Activated CD4-positive, alpha-beta T cell treated with anti-CD3 and anti-CD28 coated beads, Interleukin-2, amount 50 U/mL, for 4 hours (primary cell): ENCODE data around the gene INTS3.

Source experiments
- DNase-seq, 2 experiments: peaks; one replicate each; pipeline ENCODE4 v3.0.0-alpha.2; 2020

The INTS3 gene

DNA sequence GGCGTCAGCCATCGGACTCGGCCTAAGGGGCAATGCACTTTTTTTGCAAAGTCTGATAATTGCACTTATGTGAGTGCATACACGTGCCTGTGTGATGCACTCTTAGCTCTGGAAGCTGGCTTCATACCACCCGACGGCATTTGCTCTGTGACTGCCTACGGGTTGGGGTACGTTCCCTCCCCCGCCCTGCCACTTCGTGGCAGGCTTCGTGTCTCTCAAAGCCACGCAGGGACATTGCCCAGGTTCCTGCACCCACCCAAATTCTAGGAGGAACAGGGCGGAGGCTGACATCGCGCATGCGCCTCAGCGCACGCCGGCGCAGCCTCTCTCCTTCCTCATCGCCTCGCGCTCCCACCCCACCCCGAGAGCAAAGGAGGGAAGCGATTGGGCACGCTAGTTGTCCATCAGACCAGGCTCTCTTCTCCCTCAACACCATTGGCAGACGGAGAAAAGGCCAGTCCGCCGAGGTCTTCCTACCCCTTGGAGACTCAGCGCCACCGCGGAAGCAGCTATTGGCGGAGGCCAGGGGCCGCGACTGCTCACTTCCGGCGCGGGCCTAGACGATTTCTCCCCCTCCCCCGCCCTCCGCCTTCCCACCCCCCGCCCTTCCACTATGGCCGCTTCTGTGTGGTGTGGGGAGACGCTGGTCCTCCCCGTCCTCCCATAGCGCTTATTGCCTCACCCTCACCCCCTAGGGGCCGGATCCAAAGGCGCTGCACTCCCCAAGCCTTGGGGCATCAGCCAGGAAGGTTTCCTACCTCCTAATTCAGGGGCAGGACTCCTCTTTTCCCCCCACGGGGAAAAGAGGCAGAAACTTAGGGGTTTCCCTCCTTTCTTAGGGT lies at the start of gene INTS3:
INTS3 (plus strand) TSS at position 588 of the 842 bp plus-strand sequence. CDS start 585 bp downstream, outside the sequence.
- peak; percentile 99 for DNase-seq

DNA sequence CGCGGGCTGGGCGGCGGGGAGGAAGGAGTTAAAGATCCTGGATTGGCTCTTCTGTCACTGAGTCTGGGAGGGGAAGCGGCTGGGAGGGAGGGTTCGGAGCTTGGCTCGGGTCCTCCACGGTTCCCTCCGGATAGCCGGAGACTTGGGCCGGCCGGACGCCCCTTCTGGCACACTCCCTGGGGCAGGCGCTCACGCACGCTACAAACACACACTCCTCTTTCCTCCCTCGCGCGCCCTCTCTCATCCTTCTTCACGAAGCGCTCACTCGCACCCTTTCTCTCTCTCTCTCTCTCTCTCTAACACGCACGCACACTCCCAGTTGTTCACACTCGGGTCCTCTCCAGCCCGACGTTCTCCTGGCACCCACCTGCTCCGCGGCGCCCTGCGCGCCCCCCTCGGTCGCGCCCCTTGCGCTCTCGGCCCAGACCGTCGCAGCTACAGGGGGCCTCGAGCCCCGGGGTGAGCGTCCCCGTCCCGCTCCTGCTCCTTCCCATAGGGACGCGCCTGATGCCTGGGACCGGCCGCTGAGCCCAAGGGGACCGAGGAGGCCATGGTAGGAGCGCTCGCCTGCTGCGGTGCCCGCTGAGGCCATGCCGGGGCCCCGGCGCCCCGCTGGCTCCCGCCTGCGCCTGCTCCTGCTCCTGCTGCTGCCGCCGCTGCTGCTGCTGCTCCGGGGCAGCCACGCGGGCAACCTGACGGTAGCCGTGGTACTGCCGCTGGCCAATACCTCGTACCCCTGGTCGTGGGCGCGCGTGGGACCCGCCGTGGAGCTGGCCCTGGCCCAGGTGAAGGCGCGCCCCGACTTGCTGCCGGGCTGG lies 49.1 kb upstream of the INTS3 start, which contains the start of gene NPR1:
NPR1 (plus strand) TSS at position 170 of the 818 bp plus-strand sequence; CDS start at position 591, 421 bp downstream.
- DNase-seq, result peak in 1 of 2 experiments; percentile 17

DNA sequence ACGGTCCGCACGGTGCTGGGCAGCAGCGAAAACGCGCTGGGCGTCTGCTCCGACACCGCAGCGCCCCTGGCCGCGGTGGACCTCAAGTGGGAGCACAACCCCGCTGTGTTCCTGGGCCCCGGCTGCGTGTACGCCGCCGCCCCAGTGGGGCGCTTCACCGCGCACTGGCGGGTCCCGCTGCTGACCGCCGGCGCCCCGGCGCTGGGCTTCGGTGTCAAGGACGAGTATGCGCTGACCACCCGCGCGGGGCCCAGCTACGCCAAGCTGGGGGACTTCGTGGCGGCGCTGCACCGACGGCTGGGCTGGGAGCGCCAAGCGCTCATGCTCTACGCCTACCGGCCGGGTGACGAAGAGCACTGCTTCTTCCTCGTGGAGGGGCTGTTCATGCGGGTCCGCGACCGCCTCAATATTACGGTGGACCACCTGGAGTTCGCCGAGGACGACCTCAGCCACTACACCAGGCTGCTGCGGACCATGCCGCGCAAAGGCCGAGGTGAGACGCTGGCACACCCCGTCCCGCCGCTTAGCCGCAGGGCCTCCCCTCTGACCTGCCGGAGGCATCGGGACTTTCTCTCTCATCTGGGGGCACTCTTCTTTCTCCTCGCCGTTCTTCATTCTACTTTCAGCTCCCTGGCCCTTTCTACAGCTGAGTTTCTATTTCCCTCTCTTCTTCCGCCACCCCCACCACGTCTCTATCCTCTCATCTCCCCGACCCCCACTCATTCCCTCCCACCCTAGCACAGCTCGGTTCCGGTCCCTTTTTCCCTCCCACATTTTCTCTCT lies 48.3 kb upstream of the INTS3 start:
- no peak for DNase-seq

DNA sequence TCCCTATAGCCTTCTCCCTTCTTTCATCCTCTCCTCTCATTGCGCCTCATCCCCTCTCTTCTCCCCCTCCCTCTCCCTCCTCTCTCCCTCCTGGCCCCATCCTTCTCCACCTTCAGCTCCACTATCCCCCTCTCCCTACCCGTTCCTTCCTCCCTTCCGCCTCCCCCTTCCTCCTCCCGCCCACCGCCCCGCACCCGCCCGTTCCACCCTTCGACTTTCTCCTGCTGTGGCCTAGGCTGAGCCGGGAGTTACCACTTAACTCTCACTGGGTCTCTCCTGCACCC lies 47.8 kb upstream of the INTS3 start:
- no peak for DNase-seq

- DNase-seq, result no peak
Observed at GRCh38 chr1:153682730-153683129, 45.1 kb upstream of the INTS3 start.

DNA sequence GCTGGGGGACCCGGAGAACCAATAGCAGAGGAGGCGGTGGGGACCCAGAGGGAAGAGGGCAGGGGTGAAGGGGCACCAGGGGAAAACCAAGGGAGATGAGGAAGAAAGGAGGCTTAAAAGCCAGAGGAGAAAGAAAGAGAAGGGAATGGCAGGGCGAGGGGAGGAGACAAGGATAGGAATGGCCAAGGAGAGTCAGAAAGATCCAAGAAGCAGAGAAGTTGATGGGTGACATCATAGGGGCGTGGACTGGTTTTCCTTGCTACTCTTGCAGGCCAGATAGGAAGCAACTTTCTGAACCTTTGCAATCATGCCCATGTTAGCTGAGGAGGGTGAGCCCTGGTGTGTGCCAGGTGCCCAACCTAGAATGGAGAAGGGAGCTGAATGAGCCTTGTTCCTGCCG lies 44.0 kb upstream of the INTS3 start:
- DNase-seq, result no peak

GRCh38 chr1:153684892-153685291 lies 43.0 kb upstream of the INTS3 start:
- no peak for DNase-seq

DNA sequence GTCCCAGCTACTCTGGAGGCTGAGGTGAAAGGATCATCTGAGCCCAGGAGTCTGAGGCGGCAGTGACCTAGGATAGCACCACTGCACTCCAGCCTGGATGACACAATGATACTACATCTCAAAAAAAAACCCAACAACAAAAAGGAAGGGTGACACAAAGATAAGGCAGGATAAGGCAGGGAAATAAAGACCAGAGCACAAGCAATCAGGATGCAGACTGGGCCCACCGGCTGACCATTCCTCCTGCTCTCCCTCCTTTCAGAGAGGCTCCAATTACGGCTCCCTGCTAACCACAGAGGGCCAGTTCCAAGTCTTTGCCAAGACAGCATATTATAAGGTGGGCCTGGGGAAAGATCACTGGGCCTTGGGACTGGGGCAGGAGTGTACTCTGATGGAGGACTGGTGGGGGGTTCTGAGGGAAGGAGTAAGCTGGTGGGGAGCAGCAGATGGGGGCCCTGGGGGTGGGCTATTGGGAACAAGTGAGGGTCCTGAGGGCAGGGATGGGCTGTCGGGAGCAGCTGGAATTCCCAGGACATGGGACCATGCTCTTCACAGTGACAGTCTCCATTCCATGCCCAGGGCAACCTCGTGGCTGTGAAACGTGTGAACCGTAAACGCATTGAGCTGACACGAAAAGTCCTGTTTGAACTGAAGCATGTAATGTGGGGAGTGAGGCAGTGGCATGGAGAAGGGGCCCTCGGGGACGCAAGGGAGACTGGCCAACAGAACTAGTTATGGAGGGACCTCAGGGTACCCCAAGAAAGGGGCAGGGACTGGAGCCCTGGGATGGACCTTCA lies 42.1 kb upstream of the INTS3 start:
- DNase-seq, result no peak

DNA sequence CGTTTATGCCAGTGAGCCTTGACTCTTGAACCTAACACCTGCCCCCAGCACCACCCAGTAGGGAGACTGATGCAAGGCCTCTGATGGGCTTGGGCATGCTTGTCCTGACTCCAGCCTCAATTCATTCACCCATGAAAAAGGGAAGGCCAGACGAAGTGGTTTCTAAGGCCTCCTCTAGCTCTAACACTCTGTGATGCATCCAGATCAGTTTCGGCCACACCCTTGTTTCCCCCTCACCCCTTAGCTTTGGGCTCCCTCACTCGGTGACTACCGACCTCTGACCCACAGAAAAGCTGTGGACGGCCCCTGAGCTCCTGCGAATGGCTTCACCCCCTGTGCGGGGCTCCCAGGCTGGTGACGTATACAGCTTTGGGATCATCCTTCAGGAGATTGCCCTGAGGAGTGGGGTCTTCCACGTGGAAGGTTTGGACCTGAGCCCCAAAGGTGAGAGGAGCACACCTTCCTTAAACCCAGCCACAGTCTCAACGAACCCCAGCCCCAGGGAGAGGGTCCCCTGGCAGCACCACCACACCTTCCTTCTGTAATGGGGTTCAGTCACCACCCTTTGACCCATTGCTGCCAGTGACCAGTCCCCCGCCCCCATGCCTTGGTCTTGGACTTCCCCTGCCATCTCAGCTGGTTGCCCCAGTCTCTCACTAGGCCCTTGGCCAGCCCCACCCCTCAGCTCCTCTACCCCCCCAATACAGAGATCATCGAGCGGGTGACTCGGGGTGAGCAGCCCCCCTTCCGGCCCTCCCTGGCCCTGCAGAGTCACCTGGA lies 40.3 kb upstream of the INTS3 start:
- no peak for DNase-seq

GRCh38 chr1:153688276-153688675 lies 39.6 kb upstream of the INTS3 start:
- no peak for DNase-seq

- no peak for DNase-seq
Observed at GRCh38 chr1:153688736-153689328, 39.0 kb upstream of the INTS3 start.

GRCh38 chr1:153693466-153693865 lies 34.4 kb upstream of the INTS3 start:
- DNase-seq, result no peak

GRCh38 chr1:153696741-153697140 lies 31.1 kb upstream of the INTS3 start:
- DNase-seq, result no peak

- DNase-seq, result no peak
Observed at GRCh38 chr1:153697191-153698019, 30.4 kb upstream of the INTS3 start.

DNA sequence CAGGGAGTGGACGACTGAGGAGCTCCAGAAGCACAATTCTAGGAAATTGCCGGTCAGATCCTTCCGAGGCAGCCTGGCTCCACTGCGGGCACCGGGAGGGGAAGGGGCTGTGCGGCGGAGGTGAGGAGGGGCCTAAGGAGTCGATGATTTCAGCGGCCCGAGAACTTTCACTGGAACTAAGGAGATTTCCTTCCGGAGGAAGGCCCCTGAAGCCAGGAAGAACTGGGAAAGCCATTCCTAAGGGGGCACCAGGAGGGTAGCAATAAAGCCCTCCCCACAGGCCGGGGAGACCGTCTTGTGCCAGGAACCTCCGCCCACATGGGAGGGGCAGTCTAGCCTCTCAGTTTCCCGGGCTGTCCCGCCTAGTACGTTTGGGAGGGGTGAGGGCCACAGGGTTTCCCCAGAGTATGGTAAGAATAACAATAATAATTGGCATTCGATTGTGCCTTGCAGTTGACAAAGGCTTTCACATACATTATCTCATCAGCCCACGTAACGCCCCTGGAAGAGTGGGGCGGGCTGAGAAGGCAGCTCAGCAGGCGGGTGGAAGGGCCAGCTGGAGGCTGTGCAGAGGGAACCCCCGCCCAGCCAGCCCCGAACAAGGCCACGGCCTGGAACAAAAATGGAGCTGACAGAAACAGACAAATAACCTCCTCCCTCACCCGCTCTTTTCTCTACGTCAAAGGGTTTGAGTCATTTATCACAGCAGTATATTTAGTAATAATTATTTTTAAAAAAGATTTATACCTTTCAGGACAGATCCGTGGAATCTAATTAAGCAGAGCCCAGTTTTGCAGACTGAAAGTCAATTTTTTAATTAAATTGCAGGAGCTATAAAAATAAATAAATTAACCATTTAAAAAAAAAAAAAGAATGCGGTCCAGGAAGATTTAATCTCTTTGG lies 29.6 kb upstream of the INTS3 start:
- no peak for DNase-seq

DNA sequence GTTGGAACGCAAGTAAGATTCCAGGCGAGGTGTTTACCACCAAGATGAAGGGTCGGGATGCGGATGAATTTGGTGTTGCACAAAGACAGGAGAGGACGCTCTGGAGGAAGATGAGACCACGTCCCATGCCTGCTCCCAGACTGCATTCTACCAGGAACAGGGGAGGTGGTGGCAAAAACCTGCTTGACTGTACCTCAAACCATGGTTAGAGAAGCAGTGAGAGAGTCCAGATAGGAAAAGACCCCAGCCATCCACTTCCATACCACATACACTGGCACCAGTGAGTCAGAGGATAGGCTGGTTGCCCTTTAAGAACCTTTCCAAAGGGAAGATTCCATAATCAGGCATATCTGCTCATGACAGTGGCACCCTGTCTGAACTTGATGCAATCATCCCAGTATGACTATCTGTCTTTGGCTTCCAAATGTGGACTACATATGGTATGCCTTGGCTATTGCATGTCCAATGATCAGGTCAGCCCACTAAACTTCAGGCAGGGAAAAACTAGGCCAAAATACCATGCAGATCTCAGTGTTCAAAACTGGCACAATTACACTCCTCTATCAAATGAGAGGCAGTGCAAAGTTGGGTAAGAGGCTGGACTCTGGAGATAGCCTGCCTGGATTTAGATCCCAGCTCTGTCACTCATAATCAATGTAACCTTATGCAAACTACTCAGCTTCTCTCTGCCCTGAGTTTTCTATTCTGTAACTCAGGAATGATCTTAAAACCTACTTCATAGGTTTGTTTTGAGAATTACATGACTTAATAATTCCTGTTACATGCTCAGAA lies 28.7 kb upstream of the INTS3 start:
- no peak for DNase-seq

DNA sequence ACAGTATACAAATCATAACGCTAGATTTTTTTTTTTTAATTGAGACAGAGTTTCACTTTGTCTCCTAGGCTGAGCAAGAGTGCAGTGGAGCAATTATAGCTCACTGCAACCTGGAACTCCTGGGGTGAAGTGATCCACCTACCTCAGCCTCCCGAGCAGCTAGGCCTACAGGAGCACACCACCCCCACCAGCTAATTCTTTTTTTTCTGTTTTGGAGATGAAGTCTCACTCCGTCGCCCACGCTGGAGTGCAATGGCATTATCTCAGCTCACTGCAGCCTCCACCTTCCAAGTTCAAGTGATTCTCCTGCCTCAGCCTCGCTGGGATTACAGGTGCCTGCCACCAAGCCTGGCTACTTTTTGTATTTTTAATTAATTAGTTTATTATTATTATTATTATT lies 28.1 kb upstream of the INTS3 start:
- DNase-seq, result no peak

GRCh38 chr1:153705484-153705883 lies 22.4 kb upstream of the INTS3 start:
- no peak for DNase-seq
